ENCODE data around the gene CLCN4. TPM values are rescaled to one million over a fixed set of nuclear protein-coding genes. Genes with fewer than 3 reads are reported as not detected.

CLCN4 gene
- total RNA-seq, 8 experiments from 2014 or later = 1.6 to 28.2 (median 21.0) TPM

DNA sequence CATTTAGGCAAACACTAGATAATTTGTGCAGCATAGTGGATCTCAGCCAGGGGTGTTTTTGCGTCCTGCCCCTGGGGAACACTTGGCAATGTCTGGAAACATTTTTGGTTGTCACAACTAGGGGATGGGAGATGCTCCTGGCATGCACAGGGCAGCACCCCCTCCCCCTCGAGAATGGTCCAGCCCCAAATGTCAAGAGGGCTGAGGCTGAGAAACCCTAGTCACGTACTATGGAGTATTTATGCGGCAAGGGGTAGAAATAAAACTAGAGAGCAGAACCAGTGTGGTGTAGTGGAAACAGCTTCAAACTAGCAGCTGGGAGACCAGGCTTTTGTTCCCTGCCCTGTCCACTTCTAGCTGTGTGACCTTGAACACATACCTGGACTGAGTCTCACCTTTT is 38.2 kb upstream of the CLCN4 start:
- no peak overlapping the region for H3K4me3 ChIP-seq
- WGBS, 10 experiments = 83 to 100% (median 95%) methylated on average over 1 to 4 of the region's 4 CpGs; no CpG with 5 or more reads in 6 of the 10 experiments
- no peak overlapping the region for H3K27ac ChIP-seq
- ATAC-seq (replicated peaks in 6 of 8) = no peak
- in situ Hi-C loops (cut with MboI; ENCODE audit: low pct_unique_long_range_greater_than_20kb in 2 of 9, low sequenced_read_pairs in 9 of 9, unreplicated experiment in 9 of 9) = loop anchor here in 3 of 9 experiments (10.0 to 25.0 kb wide), 4 partner anchors 131 to 1306 kb away; partner anchors contain the start of gene FAM9A (in 1 of the 3)
- H3K4me1 ChIP-seq (replicated peaks in 1 of 2) = no peaks in the 10 kb centered on the region

GRCh38 chrX:10119399-10119990 is 37.3 kb upstream of the CLCN4 start:
- 0 to 27% (median 11%) methylated on average over 2 to 10 of the region's 16 CpGs; no CpG with 5 or more reads in 4 of the 10 experiments for WGBS, 10 experiments
- ATAC-seq (replicated peaks in 6 of 8) = peak in 7 of 8 experiments; percentile 46 to 67 (median 58)
- Histone ChIP-seq H3K4me3 (no peak overlapping the region), H3K4me1 (replicated peaks in 1 of 2) (no peaks in the 10 kb centered on the region), H3K27ac (no peak overlapping the region)
- in situ Hi-C loops (cut with MboI; ENCODE audit: low pct_unique_long_range_greater_than_20kb in 2 of 9, low sequenced_read_pairs in 9 of 9, unreplicated experiment in 9 of 9) = loop anchor here in 3 of 9 experiments (10.0 to 25.0 kb wide), 4 partner anchors 132 to 1307 kb away; partner anchors contain the start of gene FAM9A (in 1 of the 3)

- Histone ChIP-seq H3K4me1 (replicated peaks in 1 of 2) (no peaks in the 10 kb centered on the region), H3K27ac (no peak overlapping the region), H3K4me3 (no peak overlapping the region)
- no peak for ATAC-seq (replicated peaks in 6 of 8)
- in situ Hi-C loops (cut with MboI; ENCODE audit: low pct_unique_long_range_greater_than_20kb in 2 of 9, low sequenced_read_pairs in 9 of 9, unreplicated experiment in 9 of 9) = loop anchor here in 4 of 9 experiments (10.0 to 25.0 kb wide), 4 partner anchors 133 to 1308 kb away; partner anchors contain the start of gene FAM9A (in 1 of the 4)
- WGBS, 10 experiments = 80 to 100% (median 97%) methylated on average over 1 to 8 of the region's 8 CpGs; no CpG with 5 or more reads in 4 of the 10 experiments
These were observed 36.4 kb upstream of the CLCN4 start for GRCh38 chrX:10120331-10120730.

DNA sequence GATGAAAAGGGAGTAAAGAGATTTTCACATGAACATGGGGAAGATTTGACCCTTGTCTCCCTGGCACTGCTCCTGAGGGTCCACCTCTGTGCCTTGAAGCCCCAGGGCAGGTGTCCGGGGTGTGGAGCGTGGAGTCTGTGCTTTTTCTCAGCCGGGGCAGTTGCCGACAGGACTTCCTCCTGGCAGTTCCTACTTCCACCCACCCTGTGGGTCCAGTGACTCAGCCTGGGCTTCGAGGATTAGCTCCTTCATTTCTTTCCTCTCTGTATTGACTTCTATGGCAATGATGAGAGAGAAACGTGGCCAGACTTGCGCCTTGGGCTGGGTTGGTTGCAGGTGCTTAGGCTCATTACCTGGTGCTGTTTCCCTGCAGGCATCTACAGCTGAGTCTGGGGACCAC is 35.9 kb upstream of the CLCN4 start:
- in situ Hi-C loops (cut with MboI; ENCODE audit: low pct_unique_long_range_greater_than_20kb in 2 of 9, low sequenced_read_pairs in 9 of 9, unreplicated experiment in 9 of 9) = loop anchor here in 4 of 9 experiments (10.0 to 25.0 kb wide), 4 partner anchors 134 to 1309 kb away; partner anchors contain the start of gene FAM9A (in 1 of the 4)

DNA sequence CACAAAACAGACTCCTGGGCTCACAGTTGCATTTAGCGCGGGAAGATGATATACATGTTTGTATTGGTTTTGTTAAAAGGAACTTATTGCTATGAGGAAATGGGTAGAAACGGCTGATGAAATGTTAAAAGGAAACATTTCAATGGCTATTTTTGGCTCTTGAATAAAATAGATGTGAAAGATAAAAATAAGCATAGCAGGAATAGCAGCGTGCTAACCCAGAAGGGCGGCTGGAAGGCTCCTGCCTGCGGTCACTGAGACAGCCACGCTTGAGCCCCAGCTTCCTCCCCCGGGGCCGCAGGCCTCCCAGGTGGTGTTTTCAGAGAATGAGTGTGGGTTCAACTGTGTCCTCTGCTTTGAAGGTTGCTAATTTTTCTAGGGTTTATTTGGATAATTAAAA is 35.0 kb upstream of the CLCN4 start:
- no peak overlapping the region for H3K4me3 ChIP-seq
- H3K27ac ChIP-seq = no peak overlapping the region
- in situ Hi-C loops (cut with MboI; ENCODE audit: low pct_unique_long_range_greater_than_20kb in 2 of 9, low sequenced_read_pairs in 9 of 9, unreplicated experiment in 9 of 9) = loop anchor here in 4 of 9 experiments (10.0 to 25.0 kb wide), 4 partner anchors 134 to 1309 kb away; partner anchors contain the start of gene FAM9A (in 1 of the 4)
- no peaks in the 10 kb centered on the region for H3K4me1 ChIP-seq (replicated peaks in 1 of 2)
- WGBS, 10 experiments = 82 to 100% (median 100%) methylated on average over 1 to 6 of the region's 9 CpGs; no CpG with 5 or more reads in 5 of the 10 experiments
- ATAC-seq (replicated peaks in 6 of 8) = no peak

More for the DNA sequence above, 35.9 kb upstream of the CLCN4 start:
- H3K27ac ChIP-seq = no peak overlapping the region
- ATAC-seq (replicated peaks in 6 of 8) = no peak
- H3K4me3 ChIP-seq = no peak overlapping the region
- 40 to 86% methylated on average over 1 of the region's 7 CpGs; no CpG with 5 or more reads in 8 of the 10 experiments for WGBS, 10 experiments
- no peaks in the 10 kb centered on the region for H3K4me1 ChIP-seq (replicated peaks in 1 of 2)

DNA sequence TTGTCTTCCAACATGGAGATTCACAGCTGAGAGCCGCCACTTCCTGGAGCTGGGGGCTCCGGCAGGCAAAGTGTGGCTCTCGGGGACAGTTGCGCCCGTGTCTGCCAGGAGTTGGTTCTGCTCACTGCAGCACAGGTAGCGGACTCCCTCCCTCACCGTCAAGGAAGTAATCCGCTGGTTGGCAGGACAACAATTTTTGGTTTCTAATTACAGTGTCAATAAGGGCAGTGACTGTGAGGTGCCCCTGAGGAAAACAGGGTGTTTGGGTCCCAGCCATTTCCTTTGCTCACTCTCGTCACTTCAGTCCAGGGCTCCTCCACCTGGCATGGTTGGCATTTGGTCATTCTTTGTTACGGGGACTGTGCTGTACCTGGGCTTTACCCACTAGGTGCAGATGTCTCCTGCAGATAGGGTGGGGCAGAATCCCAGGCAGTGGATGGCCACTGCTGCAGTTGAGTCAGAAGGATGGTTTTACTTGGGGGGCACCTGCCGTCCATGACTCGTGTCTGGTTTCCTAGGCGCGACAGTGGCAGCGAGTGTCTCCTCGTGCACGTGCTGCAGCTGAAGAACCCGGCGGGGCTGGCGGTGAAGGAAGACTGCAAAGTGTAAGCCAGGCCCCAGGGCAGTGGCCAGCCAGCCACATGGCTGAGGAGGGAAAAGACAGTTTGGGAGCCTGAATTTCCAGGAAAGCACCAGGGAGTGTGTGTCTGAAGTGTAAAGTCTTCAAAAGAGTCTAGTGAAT is 32.1 kb upstream of the CLCN4 start:
- Histone ChIP-seq H3K4me1 (replicated peaks in 1 of 2) (no peaks in the 10 kb centered on the region), H3K27ac (no peak overlapping the region), H3K4me3 (no peak overlapping the region)
- in situ Hi-C loops (cut with MboI; ENCODE audit: low pct_unique_long_range_greater_than_20kb in 2 of 9, low sequenced_read_pairs in 9 of 9, unreplicated experiment in 9 of 9) = loop anchor here in 4 of 9 experiments (10.0 to 25.0 kb wide), 4 partner anchors 137 to 1312 kb away; partner anchors contain the start of gene FAM9A (in 1 of the 4)
- 95 to 98% methylated on average over 4 to 17 of the region's 20 CpGs; no CpG with 5 or more reads in 8 of the 10 experiments for WGBS, 10 experiments
- no peak for ATAC-seq (replicated peaks in 6 of 8)

DNA sequence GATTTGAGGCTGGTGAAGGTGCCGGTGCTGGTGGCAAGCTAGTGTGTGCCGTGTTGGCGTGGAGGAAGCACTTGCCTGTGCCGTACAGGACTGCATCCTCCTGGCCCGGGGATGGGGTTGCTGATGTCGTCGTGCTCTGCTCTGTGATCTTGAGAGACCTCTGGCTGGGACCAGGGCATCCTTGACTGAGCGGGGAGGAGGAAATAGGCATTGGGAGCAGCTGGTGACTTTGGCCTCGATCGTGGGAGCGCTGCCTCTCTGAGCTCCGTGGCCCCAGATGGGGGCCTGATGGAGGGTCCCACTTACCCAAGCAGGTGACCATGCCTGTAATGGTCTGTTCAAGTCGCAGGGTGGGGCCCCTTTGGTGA is 31.5 kb upstream of the CLCN4 start:
- Histone ChIP-seq H3K4me1 (replicated peaks in 1 of 2) (no peaks in the 10 kb centered on the region), H3K4me3 (no peak overlapping the region), H3K27ac (no peak overlapping the region)
- no peak for ATAC-seq (replicated peaks in 6 of 8)
- 78 to 90% methylated on average over 6 to 11 of the region's 13 CpGs; no CpG with 5 or more reads in 8 of the 10 experiments for WGBS, 10 experiments
- in situ Hi-C loops (cut with MboI; ENCODE audit: low pct_unique_long_range_greater_than_20kb in 2 of 9, low sequenced_read_pairs in 9 of 9, unreplicated experiment in 9 of 9) = loop anchor here in 1 of 9 experiments (10.0 kb wide), 1 partner anchor 140 kb away; no protein-coding TSS in a partner anchor

- in situ Hi-C loops (cut with MboI; ENCODE audit: low pct_unique_long_range_greater_than_20kb in 2 of 9, low sequenced_read_pairs in 9 of 9, unreplicated experiment in 9 of 9) = loop anchor here in 1 of 9 experiments (10.0 kb wide), 1 partner anchor 141 kb away; no protein-coding TSS in a partner anchor
- H3K4me1 ChIP-seq (replicated peaks in 1 of 2) = no peaks in the 10 kb centered on the region
- WGBS, 10 experiments = 89 to 100% (median 100%) methylated on average over 2 to 7 of the region's 23 CpGs; no CpG with 5 or more reads in 6 of the 10 experiments
- H3K27ac ChIP-seq = no peak overlapping the region
- H3K4me3 ChIP-seq = no peak overlapping the region
- ATAC-seq (replicated peaks in 6 of 8) = no peak
These were observed 30.7 kb upstream of the CLCN4 start for GRCh38 chrX:10126044-10126443.

- no peaks in the 10 kb centered on the region for H3K4me1 ChIP-seq (replicated peaks in 1 of 2)
- H3K27ac ChIP-seq = no peak overlapping the region
- 48 to 97% (median 91%) methylated on average over 4 to 10 of the region's 10 CpGs; no CpG with 5 or more reads in 7 of the 10 experiments for WGBS, 10 experiments
- H3K4me3 ChIP-seq = no peak overlapping the region
- in situ Hi-C loops (cut with MboI; ENCODE audit: low pct_unique_long_range_greater_than_20kb in 2 of 9, low sequenced_read_pairs in 9 of 9, unreplicated experiment in 9 of 9) = loop anchor here in 1 of 9 experiments (10.0 kb wide), 1 partner anchor 142 kb away; no protein-coding TSS in a partner anchor
- ATAC-seq (replicated peaks in 6 of 8) = no peak
These were observed 29.9 kb upstream of the CLCN4 start for GRCh38 chrX:10126834-10127233.

DNA sequence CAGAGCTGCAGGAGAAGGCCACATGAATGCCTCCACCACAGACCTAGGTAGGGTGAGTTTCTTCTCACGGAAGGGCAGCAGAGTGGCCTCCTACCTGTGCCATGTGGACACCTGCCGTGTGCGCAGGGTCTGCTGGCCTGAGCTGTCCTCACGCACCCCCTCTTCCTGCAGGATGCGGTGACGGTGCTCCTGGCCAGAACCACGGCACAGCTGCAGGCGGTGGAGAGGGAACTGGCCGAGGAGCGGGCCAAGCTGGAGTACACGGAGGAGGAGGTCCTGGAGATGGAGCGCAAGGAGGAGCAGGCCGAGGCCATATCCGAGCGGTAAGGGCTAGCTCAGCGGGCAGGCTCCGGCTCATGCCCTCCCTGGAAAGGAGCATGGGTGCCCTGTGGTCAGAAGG is 28.4 kb upstream of the CLCN4 start:
- no peak for ATAC-seq (replicated peaks in 6 of 8)
- WGBS, 10 experiments = 62 to 97% (median 93%) methylated on average over 3 to 7 of the region's 17 CpGs; no CpG with 5 or more reads in 7 of the 10 experiments
- Histone ChIP-seq H3K4me1 (replicated peaks in 1 of 2) (no peaks in the 10 kb centered on the region), H3K27ac (no peak overlapping the region), H3K4me3 (no peak overlapping the region)
- in situ Hi-C loops (cut with MboI; ENCODE audit: low pct_unique_long_range_greater_than_20kb in 2 of 9, low sequenced_read_pairs in 9 of 9, unreplicated experiment in 9 of 9) = loop anchor here in 1 of 9 experiments (10.0 kb wide), 1 partner anchor 144 kb away; no protein-coding TSS in a partner anchor

DNA sequence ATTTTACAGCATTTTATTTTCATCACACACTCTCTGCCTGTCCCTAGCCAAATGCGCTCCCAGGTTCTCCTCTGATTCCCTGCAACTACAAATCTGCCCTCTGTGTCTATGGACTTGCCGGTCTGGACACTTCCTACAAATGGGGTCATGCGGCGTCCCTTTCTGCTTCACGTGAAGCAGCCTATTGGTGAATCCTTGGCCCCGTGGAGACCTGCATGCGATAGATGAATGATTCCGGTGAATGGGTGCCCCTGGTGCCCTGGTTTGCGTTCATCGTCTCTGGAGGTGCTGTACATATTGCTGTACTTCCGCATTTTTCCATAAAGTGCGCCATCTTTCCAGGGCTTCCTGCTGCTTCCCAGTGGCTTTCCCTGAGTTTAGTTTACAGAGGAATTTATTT is 27.5 kb upstream of the CLCN4 start:
- no peak for ATAC-seq (replicated peaks in 6 of 8)
- Histone ChIP-seq H3K27ac (no peak overlapping the region), H3K4me3 (no peak overlapping the region), H3K4me1 (replicated peaks in 1 of 2) (no peaks in the 10 kb centered on the region)
- in situ Hi-C loops (cut with MboI; ENCODE audit: low pct_unique_long_range_greater_than_20kb in 2 of 9, low sequenced_read_pairs in 9 of 9, unreplicated experiment in 9 of 9) = loop anchor here in 1 of 9 experiments (10.0 kb wide), 1 partner anchor 144 kb away; no protein-coding TSS in a partner anchor
- 81 to 100% (median 97%) methylated on average over 2 to 6 of the region's 12 CpGs; no CpG with 5 or more reads in 6 of the 10 experiments for WGBS, 10 experiments

- in situ Hi-C loops (cut with MboI; ENCODE audit: low pct_unique_long_range_greater_than_20kb in 2 of 9, low sequenced_read_pairs in 9 of 9, unreplicated experiment in 9 of 9) = no loop called here
- WGBS, 10 experiments = 80 to 85% methylated on average over 1 to 2 of the region's 3 CpGs; no CpG with 5 or more reads in 8 of the 10 experiments
- H3K4me1 ChIP-seq (replicated peaks in 1 of 2) = no peaks in the 10 kb centered on the region
- H3K27ac ChIP-seq = no peak overlapping the region
- no peak for ATAC-seq (replicated peaks in 6 of 8)
- no peak overlapping the region for H3K4me3 ChIP-seq
These were observed 26.4 kb upstream of the CLCN4 start for GRCh38 chrX:10130354-10130753.

All from motor neuron (in vitro differentiated cells).